Coronary artery (tissue), 2 donors: Measurements from ENCODE around the gene GRIK3.

ENCODE experiments used
- DNase-seq: peaks from one replicate; pipeline ENCODE4 v3.0.0-alpha.2; 2017; ENCODE audit warnings: low spot score
- H3K27ac ChIP-seq, 2 donors: fragments of 200-600 bp; sonication (generic); one replicate each; pipeline ENCODE4 v1.5.1; 2016 to 2019
- H3K4me3 ChIP-seq: fragments of 200-600 bp; sonication (generic); 2 replicates; pipeline ENCODE4 v1.5.1; 2016; ENCODE audit warnings: mild to moderate bottlenecking, moderate library complexity
- CTCF ChIP-seq: fragments of 200-600 bp; sonication (generic); IDR thresholded peaks from one replicate; pipeline ENCODE4 v1.5.1; 2019; ENCODE audit warnings: antibody characterized with exemption

GRIK3 gene

DNA sequence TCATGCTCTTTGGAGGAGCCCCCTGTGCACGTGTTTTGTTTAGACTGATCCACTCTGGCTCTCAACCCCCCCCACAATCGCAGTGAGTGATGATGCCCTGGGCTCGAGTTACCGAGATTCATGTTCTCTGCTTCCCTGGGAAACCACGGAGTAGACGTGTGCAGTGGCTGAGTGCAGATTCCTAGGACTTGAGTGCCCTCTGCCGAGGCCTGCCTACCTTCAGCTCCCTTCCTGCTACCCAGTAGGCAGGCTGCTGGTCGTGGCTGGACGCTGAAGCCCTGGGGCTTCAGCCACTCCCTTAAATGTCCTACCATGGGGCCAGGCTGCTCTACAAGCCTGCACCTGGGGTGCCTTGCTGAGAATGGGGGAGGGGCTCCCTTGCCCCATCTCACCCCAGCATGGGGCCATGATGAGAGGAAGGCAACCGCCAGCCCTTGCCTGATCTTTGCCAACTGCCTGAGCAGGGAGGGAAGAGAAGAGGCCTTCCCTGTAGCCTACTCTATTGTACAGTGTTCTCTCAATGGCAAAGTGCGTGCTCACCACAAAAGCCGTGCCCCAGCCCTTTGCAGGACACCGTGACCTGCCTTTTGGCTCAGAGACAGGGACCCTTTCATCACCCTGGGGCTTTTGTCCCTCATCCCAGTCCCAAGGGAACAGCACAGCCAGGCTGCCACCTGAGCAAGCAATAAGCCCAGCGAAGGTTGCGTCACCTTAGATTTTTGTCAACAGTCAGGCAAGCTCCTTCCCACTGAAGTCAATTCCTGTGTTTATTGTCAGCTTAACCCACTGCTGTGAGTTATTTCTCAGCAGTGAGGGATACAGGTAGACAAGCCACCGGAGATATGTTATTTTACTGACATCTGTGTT is 4.1 kb upstream of the GRIK3 start:
- Histone ChIP-seq H3K27ac (no peak overlapping the region), H3K4me3 (no peak overlapping the region)
- TF ChIP-seq CTCF = no peak
- DNase-seq = no peak

DNA sequence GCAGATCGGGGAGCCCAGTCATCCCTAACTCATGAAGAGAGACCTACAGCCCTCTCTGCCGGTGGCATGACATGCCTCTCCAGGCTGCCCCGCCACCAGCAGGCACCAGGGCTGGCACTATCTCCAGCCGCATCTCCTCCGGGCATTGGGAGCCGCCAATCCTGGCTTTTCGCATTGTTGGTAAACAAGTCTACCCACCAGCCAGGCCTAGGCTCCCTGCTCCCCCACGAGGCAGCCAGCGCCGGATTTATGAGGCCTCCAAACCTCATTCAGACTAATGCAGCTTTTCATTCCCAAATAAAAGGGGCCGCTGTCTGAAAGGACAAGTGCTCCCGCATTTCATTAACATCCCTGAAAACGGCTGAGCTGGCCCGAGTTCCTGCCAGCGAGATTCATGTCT is 3.4 kb upstream of the GRIK3 start:
- no peak for DNase-seq
- no peak overlapping the region for H3K27ac ChIP-seq
- TF ChIP-seq CTCF = no peak
- H3K4me3 ChIP-seq = no peak overlapping the region

- no peak for DNase-seq
- TF ChIP-seq CTCF = no peak
- H3K4me3 ChIP-seq = no peak overlapping the region
- H3K27ac ChIP-seq = no peak overlapping the region
Observed at GRCh38 chr1:37036667-37037053, 2.3 kb upstream of the GRIK3 start.

DNA sequence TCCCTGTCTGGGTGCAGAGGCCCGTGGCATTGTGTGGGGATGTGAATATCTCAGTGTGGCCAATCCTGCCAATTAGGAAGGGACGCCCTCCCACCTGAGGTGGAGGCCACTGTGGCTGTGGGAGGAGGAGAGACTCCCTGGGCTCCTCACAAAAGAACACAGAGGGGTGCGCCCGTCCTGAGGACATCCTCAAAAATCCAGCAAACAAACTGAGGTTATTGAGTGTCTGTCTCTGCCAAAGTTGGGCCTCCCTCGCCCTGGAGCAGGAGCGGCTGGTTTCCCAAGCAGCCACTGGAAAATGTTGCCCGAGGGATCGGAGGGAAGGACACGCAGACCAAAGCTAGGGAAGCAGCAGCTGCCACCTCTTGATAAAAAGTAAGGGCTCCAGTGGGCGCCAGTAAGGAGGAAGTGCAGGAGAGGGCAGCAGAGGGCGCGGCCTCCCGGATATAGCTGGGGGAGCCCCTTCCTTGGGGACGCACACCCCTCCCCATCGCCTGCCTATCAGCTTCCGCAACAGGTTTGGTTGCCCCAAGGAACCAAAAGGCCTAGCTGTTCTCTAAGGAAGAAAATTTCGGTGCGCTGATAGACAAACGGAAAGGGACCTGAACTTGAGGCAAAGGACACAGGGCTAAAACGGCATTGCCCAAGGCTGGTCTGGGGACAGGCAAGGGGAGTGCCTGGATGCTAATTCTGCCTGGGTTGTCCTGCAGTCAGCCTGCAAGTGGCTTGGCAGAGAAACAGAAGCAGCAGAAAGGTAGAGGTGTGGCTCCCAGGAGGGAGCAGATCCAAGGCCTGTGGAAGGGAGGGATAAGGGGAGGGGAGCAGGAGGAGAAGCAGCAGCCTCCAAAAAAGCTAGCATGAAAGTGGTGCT is 1.7 kb upstream of the GRIK3 start:
- no peak for TF ChIP-seq CTCF
- DNase-seq = no peak
- Histone ChIP-seq H3K4me3 (no peak overlapping the region), H3K27ac (no peak overlapping the region)

DNA sequence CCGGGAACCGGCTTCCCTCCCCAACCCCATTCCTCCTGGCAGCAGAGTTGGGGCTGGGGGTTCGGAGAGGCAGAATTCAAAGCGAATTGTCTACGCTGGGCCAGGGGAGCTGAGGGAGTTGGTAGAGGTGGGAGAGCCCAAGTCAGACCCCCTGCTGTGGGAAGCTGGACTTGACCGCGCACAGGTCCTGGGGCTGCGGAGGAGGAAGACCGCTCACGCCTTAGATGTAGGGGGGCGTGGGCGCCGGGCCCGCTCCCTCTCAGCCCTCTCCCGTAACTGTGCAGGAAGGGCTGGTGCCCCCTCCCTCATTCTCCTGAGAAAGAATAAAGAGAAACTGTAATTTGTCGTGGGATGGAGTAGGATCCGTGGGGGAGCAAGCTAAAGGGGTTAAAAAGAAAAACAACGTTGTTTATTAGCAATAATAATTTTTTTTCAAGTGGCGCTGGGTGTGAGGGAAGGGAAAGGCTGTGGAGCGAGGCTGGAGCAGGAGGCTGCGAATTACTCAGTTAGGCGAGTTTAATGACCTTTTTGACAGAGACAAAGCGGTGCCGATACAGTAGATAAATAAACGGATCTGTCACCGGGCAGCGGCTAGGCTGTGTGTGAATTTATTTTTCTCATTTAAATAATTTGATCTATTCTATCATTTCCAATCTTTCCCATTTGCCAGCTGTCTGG is 838 bp upstream of the GRIK3 start:
- Histone ChIP-seq H3K27ac (no peak overlapping the region), H3K4me3 (peak overlapping the region; percentile 53)
- TF ChIP-seq CTCF = no peak
- no peak for DNase-seq

GRCh38 chr1:37033355-37034101 is 787 bp downstream of the GRIK3 start:
- Histone ChIP-seq H3K4me3 (peak overlapping the region; percentile 53), H3K27ac (no peak overlapping the region)
- no peak for DNase-seq
- TF ChIP-seq CTCF = no peak
